ENCODE data around the gene DNAAF2.
"Not testable (repeated sequence)": the region's sequence is repeated elsewhere in the genome, so short reads cannot be mapped to it uniquely, and the experiment has no call there.

The DNAAF2 gene

GRCh38 chr14:49659526-49660455, 24.7 kb upstream of the DNAAF2 start:
- no peaks in the 10 kb centered on the region for H3K36me3 ChIP-seq (ENCODE audit: control insufficient read depth, insufficient read depth, low read length)
- H3K18ac ChIP-seq (ENCODE audit: low read length) = no peak overlapping the region
- no peak overlapping the region for H2AK5ac ChIP-seq (ENCODE audit: low read length)
- H3K56ac ChIP-seq (ENCODE audit: low read length) = no peak overlapping the region
- H4K8ac ChIP-seq (ENCODE audit: low read depth, low read length) = no peak overlapping the region
- no peaks in the 10 kb centered on the region for H3K79me2 ChIP-seq (ENCODE audit: control insufficient read depth, insufficient read depth, low read length)
- no peak for DNase-seq
- no peak overlapping the region for H3K9ac ChIP-seq (ENCODE audit: low read length)
- no peak overlapping the region for H2BK120ac ChIP-seq (ENCODE audit: low read depth, low read length)
- H3K27me3 ChIP-seq (ENCODE audit: insufficient read depth, low read length, poor library complexity) = no peaks in the 10 kb centered on the region
- H3K4me1 ChIP-seq (ENCODE audit: control insufficient read depth, low read depth, low read length) = no peaks in the 10 kb centered on the region
- no peak overlapping the region for H3K27ac ChIP-seq (ENCODE audit: low read depth, low read length)
- no peak overlapping the region for H2BK5ac ChIP-seq (ENCODE audit: low read length)
- H3K4me2 ChIP-seq (ENCODE audit: low read length) = no peak overlapping the region
- no peaks in the 10 kb centered on the region for H3K79me1 ChIP-seq (ENCODE audit: low read length)
- WGBS (ENCODE audit: extremely low coverage, insufficient coverage, low lambda C conversion rate) = no CpG with 5 or more reads among the region's 2 CpGs
- no peak overlapping the region for H2BK15ac ChIP-seq (replicated peaks; ENCODE audit: low read depth)
- no peak overlapping the region for H3K4me3 ChIP-seq (ENCODE audit: low read length)
- H3K4ac ChIP-seq (ENCODE audit: low read depth, low read length) = no peak overlapping the region
- H3K23ac ChIP-seq (ENCODE audit: low read length) = no peak overlapping the region
- H4K5ac ChIP-seq (ENCODE audit: low read length) = no peak overlapping the region

- not testable (repeated sequence) for DNase-seq; H3K79me1 ChIP-seq (ENCODE audit: low read length); H3K4me2 ChIP-seq (ENCODE audit: low read length); H3K27me3 ChIP-seq (ENCODE audit: insufficient read depth, low read length, poor library complexity); H3K18ac ChIP-seq (ENCODE audit: low read length); H2BK15ac ChIP-seq (replicated peaks; ENCODE audit: low read depth); H2BK5ac ChIP-seq (ENCODE audit: low read length); H4K5ac ChIP-seq (ENCODE audit: low read length); H2AK5ac ChIP-seq (ENCODE audit: low read length); H3K27ac ChIP-seq (ENCODE audit: low read depth, low read length); H3K4me3 ChIP-seq (ENCODE audit: low read length); H2BK120ac ChIP-seq (ENCODE audit: low read depth, low read length); H3K56ac ChIP-seq (ENCODE audit: low read length); H3K4me1 ChIP-seq (ENCODE audit: control insufficient read depth, low read depth, low read length); H3K79me2 ChIP-seq (ENCODE audit: control insufficient read depth, insufficient read depth, low read length); H3K23ac ChIP-seq (ENCODE audit: low read length); H4K8ac ChIP-seq (ENCODE audit: low read depth, low read length); H3K4ac ChIP-seq (ENCODE audit: low read depth, low read length); H3K36me3 ChIP-seq (ENCODE audit: control insufficient read depth, insufficient read depth, low read length); H3K9ac ChIP-seq (ENCODE audit: low read length)
- no CpG with 5 or more reads among the region's 6 CpGs for WGBS (ENCODE audit: extremely low coverage, insufficient coverage, low lambda C conversion rate)
These were observed 22.5 kb upstream of the DNAAF2 start for GRCh38 chr14:49657500-49657899.

GRCh38 chr14:49654511-49654910, 19.5 kb upstream of the DNAAF2 start:
- Histone ChIP-seq H2BK5ac (ENCODE audit: low read length) (no peak overlapping the region), H3K4ac (ENCODE audit: low read depth, low read length) (no peak overlapping the region), H2BK120ac (ENCODE audit: low read depth, low read length) (no peak overlapping the region), H3K36me3 (ENCODE audit: control insufficient read depth, insufficient read depth, low read length) (no peaks in the 10 kb centered on the region), H3K4me3 (ENCODE audit: low read length) (no peak overlapping the region), H3K56ac (ENCODE audit: low read length) (no peak overlapping the region), H3K79me2 (ENCODE audit: control insufficient read depth, insufficient read depth, low read length) (no peaks in the 10 kb centered on the region), H3K18ac (ENCODE audit: low read length) (no peak overlapping the region), H3K27me3 (ENCODE audit: insufficient read depth, low read length, poor library complexity) (no peaks in the 10 kb centered on the region), H3K4me2 (ENCODE audit: low read length) (no peak overlapping the region), H3K4me1 (ENCODE audit: control insufficient read depth, low read depth, low read length) (no peaks in the 10 kb centered on the region), H3K27ac (ENCODE audit: low read depth, low read length) (no peak overlapping the region), H2BK15ac (replicated peaks; ENCODE audit: low read depth) (no peak overlapping the region), H3K23ac (ENCODE audit: low read length) (no peak overlapping the region), H4K5ac (ENCODE audit: low read length) (no peak overlapping the region), H3K9ac (ENCODE audit: low read length) (no peak overlapping the region), H3K79me1 (ENCODE audit: low read length) (no peaks in the 10 kb centered on the region), H2AK5ac (ENCODE audit: low read length) (no peak overlapping the region), H4K8ac (ENCODE audit: low read depth, low read length) (no peak overlapping the region)
- no peak for DNase-seq
- WGBS (ENCODE audit: extremely low coverage, insufficient coverage, low lambda C conversion rate) = 100% methylated on average over 1 of the region's 3 CpGs

GRCh38 chr14:49653508-49653907, 18.5 kb upstream of the DNAAF2 start:
- H2BK120ac ChIP-seq (ENCODE audit: low read depth, low read length) = no peak overlapping the region
- H3K79me2 ChIP-seq (ENCODE audit: control insufficient read depth, insufficient read depth, low read length) = no peaks in the 10 kb centered on the region
- H2BK5ac ChIP-seq (ENCODE audit: low read length) = no peak overlapping the region
- DNase-seq = no peak
- no peak overlapping the region for H3K56ac ChIP-seq (ENCODE audit: low read length)
- H3K79me1 ChIP-seq (ENCODE audit: low read length) = no peaks in the 10 kb centered on the region
- no peaks in the 10 kb centered on the region for H3K27me3 ChIP-seq (ENCODE audit: insufficient read depth, low read length, poor library complexity)
- no peak overlapping the region for H2BK15ac ChIP-seq (replicated peaks; ENCODE audit: low read depth)
- no peak overlapping the region for H4K8ac ChIP-seq (ENCODE audit: low read depth, low read length)
- no peak overlapping the region for H3K23ac ChIP-seq (ENCODE audit: low read length)
- no peak overlapping the region for H3K18ac ChIP-seq (ENCODE audit: low read length)
- no peaks in the 10 kb centered on the region for H3K4me1 ChIP-seq (ENCODE audit: control insufficient read depth, low read depth, low read length)
- no peak overlapping the region for H3K9ac ChIP-seq (ENCODE audit: low read length)
- no peak overlapping the region for H4K5ac ChIP-seq (ENCODE audit: low read length)
- H3K4me2 ChIP-seq (ENCODE audit: low read length) = no peak overlapping the region
- H2AK5ac ChIP-seq (ENCODE audit: low read length) = no peak overlapping the region
- H3K4me3 ChIP-seq (ENCODE audit: low read length) = no peak overlapping the region
- peaks cover under 1% of the 10 kb centered on the region for H3K36me3 ChIP-seq (ENCODE audit: control insufficient read depth, insufficient read depth, low read length)
- 100% methylated on average over 1 of the region's 6 CpGs for WGBS (ENCODE audit: extremely low coverage, insufficient coverage, low lambda C conversion rate)
- no peak overlapping the region for H3K4ac ChIP-seq (ENCODE audit: low read depth, low read length)
- H3K27ac ChIP-seq (ENCODE audit: low read depth, low read length) = no peak overlapping the region

- H3K36me3 ChIP-seq (ENCODE audit: control insufficient read depth, insufficient read depth, low read length) = peaks cover 1% of the 10 kb centered on the region
- H2BK5ac ChIP-seq (ENCODE audit: low read length) = no peak overlapping the region
These were observed 7.1 kb upstream of the DNAAF2 start for GRCh38 chr14:49642163-49642562.

GRCh38 chr14:49641697-49642129, 6.7 kb upstream of the DNAAF2 start:
- H2BK120ac ChIP-seq (ENCODE audit: low read depth, low read length) = no peak overlapping the region
- H3K4me2 ChIP-seq (ENCODE audit: low read length) = no peak overlapping the region
- no peak overlapping the region for H3K9ac ChIP-seq (ENCODE audit: low read length)
- H3K27ac ChIP-seq (ENCODE audit: low read depth, low read length) = no peak overlapping the region
- H3K4ac ChIP-seq (ENCODE audit: low read depth, low read length) = no peak overlapping the region
- peaks cover 7% of the 10 kb centered on the region for H3K79me2 ChIP-seq (ENCODE audit: control insufficient read depth, insufficient read depth, low read length)
- peaks cover 6% of the 10 kb centered on the region for H3K79me1 ChIP-seq (ENCODE audit: low read length)
- H2BK5ac ChIP-seq (ENCODE audit: low read length) = no peak overlapping the region
- WGBS (ENCODE audit: extremely low coverage, insufficient coverage, low lambda C conversion rate) = no CpG with 5 or more reads among the region's 8 CpGs
- H2BK15ac ChIP-seq (replicated peaks; ENCODE audit: low read depth) = no peak overlapping the region
- H3K4me3 ChIP-seq (ENCODE audit: low read length) = no peak overlapping the region
- peak; percentile 13 for DNase-seq
- no peak overlapping the region for H2AK5ac ChIP-seq (ENCODE audit: low read length)
- no peaks in the 10 kb centered on the region for H3K36me3 ChIP-seq (ENCODE audit: control insufficient read depth, insufficient read depth, low read length)
- H3K23ac ChIP-seq (ENCODE audit: low read length) = no peak overlapping the region
- no peaks in the 10 kb centered on the region for H3K4me1 ChIP-seq (ENCODE audit: control insufficient read depth, low read depth, low read length)
- no peak overlapping the region for H4K8ac ChIP-seq (ENCODE audit: low read depth, low read length)
- H3K27me3 ChIP-seq (ENCODE audit: insufficient read depth, low read length, poor library complexity) = no peaks in the 10 kb centered on the region
- no peak overlapping the region for H3K18ac ChIP-seq (ENCODE audit: low read length)
- H4K5ac ChIP-seq (ENCODE audit: low read length) = no peak overlapping the region
- no peak overlapping the region for H3K56ac ChIP-seq (ENCODE audit: low read length)

More at GRCh38 chr14:49642163-49642562, 7.1 kb upstream of the DNAAF2 start:
- DNase-seq = no peak
- H3K4me3 ChIP-seq (ENCODE audit: low read length) = no peak overlapping the region
- H3K56ac ChIP-seq (ENCODE audit: low read length) = no peak overlapping the region
- no peak overlapping the region for H3K4me2 ChIP-seq (ENCODE audit: low read length)
- H3K79me1 ChIP-seq (ENCODE audit: low read length) = peaks cover 5% of the 10 kb centered on the region
- H3K79me2 ChIP-seq (ENCODE audit: control insufficient read depth, insufficient read depth, low read length) = peaks cover 5% of the 10 kb centered on the region
- H3K4me1 ChIP-seq (ENCODE audit: control insufficient read depth, low read depth, low read length) = no peaks in the 10 kb centered on the region
- H3K27me3 ChIP-seq (ENCODE audit: insufficient read depth, low read length, poor library complexity) = no peaks in the 10 kb centered on the region
- no peak overlapping the region for H2BK15ac ChIP-seq (replicated peaks; ENCODE audit: low read depth)
- no peak overlapping the region for H3K27ac ChIP-seq (ENCODE audit: low read depth, low read length)
- H2BK120ac ChIP-seq (ENCODE audit: low read depth, low read length) = no peak overlapping the region
- H3K9ac ChIP-seq (ENCODE audit: low read length) = no peak overlapping the region
- H3K23ac ChIP-seq (ENCODE audit: low read length) = no peak overlapping the region
- H4K8ac ChIP-seq (ENCODE audit: low read depth, low read length) = no peak overlapping the region
- H2AK5ac ChIP-seq (ENCODE audit: low read length) = no peak overlapping the region
- no peak overlapping the region for H3K4ac ChIP-seq (ENCODE audit: low read depth, low read length)
- H4K5ac ChIP-seq (ENCODE audit: low read length) = no peak overlapping the region
- no peak overlapping the region for H3K18ac ChIP-seq (ENCODE audit: low read length)

Data from mesendoderm (in vitro differentiated cells).